CD4-positive, alpha-beta T cell treated with Interleukin-2 at 100 ng/mL for 4 hours (primary cell): Measurements from ENCODE around the gene ZFYVE28.
"Not testable (repeated sequence)": the region's sequence is repeated elsewhere in the genome, so short reads cannot be mapped to it uniquely, and the experiment has no call there.

Experiments
- DNase-seq: peaks from one replicate; pipeline ENCODE4 v3.0.0-alpha.2; 2020; ENCODE audit warnings: low spot score

The ZFYVE28 gene

DNA sequence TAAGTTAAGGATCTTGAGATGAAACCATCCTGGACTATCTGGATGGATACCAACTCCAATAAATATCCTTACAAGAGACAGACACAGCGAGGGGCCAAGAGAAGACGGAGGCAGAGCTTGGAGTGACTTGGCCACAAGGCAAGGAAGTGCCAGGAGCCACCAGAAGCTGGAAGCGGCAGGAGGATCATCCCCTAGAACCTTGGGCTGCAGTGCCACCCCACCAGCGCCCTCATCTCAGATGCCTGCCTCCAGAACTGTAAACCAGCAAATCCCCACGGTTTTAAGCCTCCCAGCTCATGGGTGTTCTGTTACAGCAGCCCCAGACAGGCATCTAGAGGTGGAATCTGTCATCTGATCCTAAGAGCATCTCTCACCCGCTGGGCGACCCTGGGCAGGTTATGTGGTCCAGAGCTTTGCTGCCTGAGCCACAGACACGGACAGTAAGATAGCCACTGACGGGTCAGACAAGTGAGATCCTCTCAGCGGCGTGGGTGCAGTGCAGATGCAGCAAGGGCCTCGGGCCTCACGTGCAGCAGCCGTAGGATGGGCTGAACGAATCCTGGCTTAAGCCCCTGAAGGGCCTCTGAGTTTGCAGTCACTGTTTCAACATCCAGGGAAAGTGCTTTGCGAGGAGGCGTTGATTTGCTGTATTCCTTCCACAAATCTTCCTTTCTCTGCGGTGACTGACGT, 131.4 kb downstream of the ZFYVE28 start:
- DNase-seq: no peak

GRCh38 chr4:2285613-2286381, 132.6 kb downstream of the ZFYVE28 start:
- DNase-seq: no peak

DNA sequence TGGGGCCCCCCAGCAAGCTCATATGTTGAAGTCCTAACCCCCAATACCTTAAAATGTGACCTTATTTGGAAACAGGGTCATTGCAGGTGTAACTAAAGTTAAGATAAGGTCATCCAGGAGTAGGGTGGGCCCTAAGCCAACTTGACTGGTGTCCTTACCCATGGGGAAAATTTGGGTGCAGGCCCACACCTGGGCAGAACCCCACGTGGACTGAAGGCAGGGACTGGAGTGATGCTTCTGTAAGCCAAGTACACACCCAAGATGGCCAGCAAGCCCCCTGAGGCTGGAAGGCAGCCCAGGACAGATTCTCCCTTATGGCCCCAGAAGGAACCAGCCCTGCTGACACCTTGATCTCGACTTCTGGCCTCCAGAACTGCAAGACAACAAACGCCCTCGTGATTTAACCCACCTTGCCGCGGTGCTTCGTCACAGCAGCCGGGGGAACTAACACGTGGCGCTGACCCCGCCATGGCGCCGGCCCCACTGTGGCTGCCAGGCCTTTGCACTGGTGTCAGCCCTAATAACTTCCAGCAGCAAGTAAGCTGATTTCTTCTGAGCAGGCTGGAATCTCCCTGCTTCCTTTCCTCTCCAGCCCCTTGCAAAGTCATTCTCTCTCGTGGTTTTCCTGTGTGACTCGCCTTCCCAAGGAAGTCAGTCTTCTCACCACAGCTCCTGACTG, 133.4 kb downstream of the ZFYVE28 start:
- DNase-seq: no peak

- DNase-seq: no peak
These were observed 134.1 kb downstream of the ZFYVE28 start for GRCh38 chr4:2284161-2284933.

DNA sequence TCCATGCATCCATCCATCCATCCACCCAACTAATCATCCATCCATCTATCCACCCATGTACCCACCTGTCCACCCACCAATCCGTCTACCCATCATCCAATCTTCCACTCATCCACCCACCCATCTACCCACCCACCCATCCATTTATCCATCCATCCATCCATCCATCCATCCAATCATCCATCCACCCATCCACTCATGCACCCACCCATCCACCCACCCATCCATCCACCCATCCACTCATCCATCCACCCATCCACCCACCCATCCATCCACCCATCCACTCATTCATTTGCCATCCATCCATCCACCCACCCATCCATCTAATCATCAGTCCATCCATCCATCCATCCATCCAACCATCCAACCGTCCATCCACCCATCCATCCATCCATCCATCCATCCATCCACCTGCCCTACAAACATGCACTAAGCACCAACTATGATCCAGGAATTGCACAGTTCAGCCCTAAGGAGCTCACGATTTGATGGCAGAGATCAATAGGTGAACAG, 135.2 kb downstream of the ZFYVE28 start:
- no peak for DNase-seq

GRCh38 chr4:2281575-2282343, 136.7 kb downstream of the ZFYVE28 start:
- peak; percentile 89 for DNase-seq

- no peak for DNase-seq
These were observed 137.7 kb downstream of the ZFYVE28 start for GRCh38 chr4:2280531-2281300.

DNA sequence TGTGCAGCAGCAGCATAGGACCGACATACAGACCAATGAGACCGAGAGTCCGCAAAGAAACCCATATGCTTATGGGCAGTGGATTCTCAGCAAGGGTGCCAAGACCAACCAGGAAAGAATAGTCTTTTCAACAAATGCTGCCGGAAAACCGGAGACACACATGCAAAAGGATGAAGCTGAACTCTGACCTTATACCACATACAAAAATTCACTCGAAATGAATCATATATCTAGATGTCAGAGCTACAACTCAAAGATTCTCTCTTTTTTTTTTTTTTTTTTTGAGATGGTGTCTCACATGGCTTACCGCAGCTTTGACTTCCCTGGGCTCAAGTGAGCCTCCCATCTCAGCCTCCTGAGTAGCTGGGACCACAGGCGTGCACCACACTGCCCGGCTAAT, 140.5 kb downstream of the ZFYVE28 start:
- no peak for DNase-seq

GRCh38 chr4:2276581-2277325, 141.7 kb downstream of the ZFYVE28 start:
- DNase-seq: no peak

DNA sequence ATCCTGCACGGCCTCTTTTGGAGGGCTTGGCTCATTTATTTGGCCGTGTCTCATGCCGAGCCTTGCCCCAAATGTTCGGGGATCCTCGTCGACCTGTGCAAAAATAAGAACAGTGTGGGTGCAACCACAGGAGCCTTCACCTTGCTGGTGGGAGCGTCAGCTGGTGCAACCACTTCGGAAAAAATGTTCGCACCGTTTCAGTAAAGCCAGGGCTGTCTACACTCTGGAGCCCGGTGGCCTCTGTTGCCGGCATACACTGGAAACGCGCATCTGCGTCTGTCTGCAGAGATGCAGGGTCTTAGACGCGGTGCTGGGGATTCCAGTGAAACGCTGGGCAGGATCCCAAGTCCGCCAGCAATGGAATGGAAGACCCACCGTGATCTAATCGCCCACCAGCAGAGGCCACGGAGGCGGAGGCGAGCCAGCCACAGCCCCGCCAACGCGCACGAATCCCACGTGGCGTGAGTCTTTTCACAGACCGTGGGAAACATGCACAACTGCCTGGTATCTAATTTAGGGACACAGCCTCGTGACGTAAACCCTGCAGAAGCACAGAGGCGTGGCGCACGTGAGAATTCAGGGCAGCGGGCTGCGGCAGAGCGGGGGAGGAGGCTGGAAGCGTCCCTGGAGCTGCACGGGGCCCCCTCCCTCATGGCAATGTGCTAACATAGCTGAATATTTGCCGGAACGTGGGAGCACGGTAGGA, 142.7 kb downstream of the ZFYVE28 start:
- no peak for DNase-seq

GRCh38 chr4:2275044-2275397, 143.4 kb downstream of the ZFYVE28 start:
- not testable (repeated sequence) for DNase-seq

DNA sequence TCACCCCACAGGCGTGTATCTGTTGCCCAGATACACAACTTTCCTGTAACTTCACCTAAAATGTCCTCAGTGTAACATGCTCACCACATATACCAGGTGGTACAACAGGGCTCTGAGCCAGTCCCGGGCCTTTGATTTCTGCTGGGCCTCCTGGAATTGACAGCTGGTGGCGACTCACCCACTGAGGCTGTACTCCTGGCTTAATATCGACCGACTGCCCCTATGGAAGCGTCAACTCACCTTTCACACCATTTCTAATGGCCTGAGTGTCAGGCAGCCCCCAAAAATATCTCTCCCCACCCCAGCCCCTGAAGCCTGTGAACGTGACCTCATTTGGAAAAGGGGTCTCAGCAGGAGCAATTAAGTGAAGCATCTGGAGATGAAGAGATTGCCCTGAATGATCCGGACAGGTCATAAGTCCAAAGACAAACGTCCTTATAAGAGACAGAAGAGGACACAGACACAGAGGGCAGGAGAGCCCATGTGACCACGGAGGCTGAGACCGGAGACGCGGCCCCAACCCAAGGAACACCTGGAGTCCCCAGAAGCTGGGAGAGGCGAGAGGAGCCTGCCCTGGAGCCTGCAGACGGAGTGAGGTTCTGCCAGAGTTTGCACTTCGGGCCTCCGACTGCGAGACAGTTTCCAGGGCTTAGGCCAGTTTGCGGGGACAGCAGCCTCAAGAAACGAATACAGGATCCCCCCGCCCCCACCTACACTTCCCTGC, 144.0 kb downstream of the ZFYVE28 start:
- no peak for DNase-seq

DNA sequence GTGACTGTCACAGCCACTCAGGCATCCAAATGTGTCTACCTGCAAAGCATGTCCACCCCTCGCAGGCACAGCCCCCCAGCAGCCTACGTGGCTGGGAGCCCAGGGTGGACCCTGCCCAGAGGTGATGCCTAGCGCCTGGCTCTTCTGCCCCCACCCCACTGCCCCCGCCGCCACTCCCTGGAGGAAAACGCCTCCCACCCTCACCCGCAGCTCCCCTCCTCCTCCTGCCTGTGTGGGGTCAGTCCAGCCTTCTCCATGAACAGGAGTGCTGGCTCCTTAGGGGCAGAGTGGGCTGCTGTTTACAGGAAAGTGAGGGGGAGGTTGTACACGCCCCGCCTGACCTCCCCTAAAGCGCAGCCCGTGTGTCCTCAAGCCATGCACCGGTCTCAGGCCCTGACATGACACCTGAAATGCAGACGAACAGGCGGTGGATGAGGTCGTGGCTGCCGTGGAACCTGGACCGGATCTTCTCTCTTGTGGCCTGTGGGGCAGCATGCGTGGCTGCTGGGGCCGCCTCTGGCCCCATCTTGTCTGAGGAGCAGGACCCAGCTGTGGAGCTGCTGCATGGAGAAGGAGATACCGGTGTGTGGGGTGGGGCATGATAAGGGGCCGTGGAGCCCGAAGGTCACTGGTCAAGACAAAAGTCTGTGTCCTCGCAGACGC, 144.7 kb downstream of the ZFYVE28 start:
- no peak for DNase-seq

GRCh38 chr4:2273221-2273620, 145.2 kb downstream of the ZFYVE28 start:
- DNase-seq: no peak

GRCh38 chr4:2272828-2273120, 145.7 kb downstream of the ZFYVE28 start:
- DNase-seq: no peak

DNA sequence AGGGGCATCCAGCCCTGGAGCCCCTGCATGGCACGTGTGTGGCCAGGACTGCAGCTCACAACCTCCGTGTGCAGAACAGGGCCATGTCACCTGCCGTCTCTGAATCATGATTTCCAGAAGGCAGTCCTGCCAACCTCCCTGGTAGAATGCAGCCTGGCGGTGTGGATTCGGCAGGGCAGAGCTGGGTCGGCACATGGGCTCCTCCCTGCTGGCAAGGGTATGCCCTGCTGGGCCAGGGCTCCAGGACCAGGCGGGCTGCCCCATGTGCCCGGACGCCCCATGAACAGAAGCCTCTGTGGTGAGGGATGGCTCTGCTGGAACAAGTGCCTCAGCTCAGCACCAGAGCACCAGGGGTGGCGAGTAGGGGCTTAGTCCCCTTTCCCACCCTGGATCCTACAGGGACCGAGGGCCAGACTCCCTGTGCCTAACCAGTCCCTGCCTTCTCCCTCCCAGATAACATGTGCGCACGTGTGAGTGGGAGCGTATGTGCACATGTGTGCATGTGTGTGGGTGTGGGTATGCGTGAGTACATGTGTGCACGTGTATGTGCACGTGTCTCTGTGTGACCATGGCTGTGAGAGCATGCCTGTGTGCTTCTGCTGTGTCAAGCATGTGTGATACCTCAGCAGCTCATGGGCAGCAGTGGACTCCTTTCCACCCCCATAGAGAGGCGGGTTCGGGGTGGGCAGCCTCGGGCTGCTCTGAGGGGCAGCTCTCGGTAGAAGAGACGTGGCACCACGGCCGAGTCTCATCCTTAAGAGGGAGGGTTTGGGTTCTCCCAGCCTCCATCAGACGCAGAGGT, 146.2 kb downstream of the ZFYVE28 start:
- DNase-seq: no peak

DNA sequence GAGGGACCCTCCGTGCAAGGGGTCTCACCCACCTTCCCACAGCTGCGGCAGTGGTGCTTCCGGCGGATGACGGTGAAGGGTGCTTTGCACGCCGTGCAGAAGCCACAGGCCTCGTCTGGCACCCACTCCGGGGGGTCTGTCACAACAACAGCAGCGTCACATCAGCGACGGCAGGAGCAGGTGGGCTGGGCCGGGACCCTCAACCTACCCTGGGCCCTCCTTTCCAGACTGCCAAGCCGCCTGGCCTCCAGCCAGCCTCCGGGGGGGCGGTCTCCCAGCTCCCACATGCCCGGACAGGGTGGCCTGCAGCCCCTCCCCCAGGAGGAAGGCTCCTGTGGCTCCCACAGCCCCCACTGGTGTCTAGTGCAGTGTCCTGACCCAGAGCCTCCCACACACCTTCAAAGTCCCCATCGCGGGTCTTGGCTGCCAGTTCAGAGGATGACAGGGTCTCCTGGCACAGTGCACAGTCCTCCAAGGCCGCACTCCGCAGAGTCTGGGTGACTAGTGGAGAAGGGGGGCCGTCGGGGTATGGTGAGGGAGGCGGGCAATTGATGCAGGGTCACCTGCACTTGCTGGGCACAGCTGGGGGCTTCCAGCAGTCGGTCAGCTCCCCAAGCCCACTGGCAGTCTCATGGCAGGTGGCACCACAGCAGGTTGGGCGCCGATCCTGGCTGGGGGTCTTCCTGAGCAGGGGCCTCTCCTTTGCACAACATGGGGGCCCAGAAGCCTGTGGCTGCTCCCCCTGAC, 147.0 kb downstream of the ZFYVE28 start:
- no peak for DNase-seq
